HG03469 (cell line): ENCODE measurements around the gene HSDL2.
"Not testable (repeated sequence)": the region's sequence is repeated elsewhere in the genome, so short reads cannot be mapped to it uniquely, and the experiment has no call there.

Experiments
- ATAC-seq: cut with Tn5 transposase; IDR thresholded peaks from one replicate; pipeline ENCODE4 v1.9.1; 2021; ENCODE audit warnings: mild to moderate bottlenecking, moderate library complexity, moderate number of reproducible peaks; ENCODE audit not compliant: unreplicated experiment

HSDL2 gene

DNA sequence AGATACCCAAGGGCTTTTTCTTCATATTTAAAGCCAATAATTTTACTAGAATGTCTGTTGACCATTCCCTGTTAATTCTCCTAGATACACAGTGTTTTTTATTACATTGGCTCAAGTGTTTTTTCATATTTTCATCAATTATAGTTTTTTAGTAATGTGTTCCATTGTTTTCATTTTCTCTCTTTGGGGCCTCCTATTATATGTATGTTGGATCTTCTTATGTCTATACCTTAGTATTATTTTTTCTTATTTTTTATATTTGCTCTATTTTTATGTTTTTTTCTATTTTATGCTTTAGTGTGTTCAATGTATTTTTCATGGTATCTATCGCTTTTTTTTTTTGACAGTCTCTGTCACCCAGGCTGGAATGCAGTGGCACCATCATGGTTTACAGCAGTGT is 114.2 kb downstream of the HSDL2 start:
- no peak for ATAC-seq

DNA sequence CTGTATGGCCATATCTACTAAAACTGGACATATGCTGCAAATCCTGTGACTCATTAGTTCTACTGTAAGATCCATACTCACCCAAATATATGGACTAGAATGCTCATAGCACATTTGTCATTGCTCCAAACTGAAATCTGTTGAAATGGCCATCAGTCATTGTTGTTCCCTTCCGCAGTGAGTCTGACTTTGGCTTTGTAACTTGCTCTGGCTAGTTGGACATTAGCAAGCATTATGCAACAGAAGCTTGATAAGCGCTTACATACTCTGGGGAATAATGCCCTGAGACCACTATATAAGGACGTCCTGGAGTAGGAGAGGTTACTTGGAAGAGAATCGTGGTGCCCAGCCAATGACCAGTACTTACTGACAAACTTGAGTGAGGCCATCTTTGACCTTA is 115.7 kb downstream of the HSDL2 start:
- no peak for ATAC-seq

DNA sequence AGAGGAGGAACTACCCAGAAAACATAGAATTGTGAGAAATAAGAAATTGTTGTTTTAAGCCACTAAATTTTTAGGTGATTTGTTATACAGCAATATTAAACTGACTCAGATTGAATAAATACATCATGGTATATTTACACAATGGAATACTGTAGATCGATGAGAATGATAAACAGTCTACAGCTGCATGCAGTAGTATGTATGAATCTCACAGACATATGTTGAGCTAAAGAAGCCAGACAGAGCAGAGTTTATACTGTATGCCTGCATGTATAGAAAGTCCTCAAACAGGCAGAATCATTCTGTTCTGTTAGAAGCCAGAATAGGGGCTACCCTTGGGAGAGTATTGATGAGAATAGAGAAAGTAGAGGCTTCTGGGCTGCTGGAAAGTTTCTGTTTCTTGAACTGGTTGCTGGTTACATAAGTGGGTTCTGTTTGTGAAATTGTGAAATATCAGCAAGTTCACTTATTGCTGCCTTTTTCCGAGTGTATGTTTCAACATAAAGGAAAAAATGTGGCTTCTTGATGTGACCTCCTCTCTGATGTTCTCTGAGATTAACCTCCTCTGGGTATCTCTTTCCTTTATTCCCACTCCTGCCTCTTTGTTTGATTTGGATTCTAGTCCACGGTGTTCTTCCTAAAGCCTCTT is 116.3 kb downstream of the HSDL2 start:
- ATAC-seq, result no peak

DNA sequence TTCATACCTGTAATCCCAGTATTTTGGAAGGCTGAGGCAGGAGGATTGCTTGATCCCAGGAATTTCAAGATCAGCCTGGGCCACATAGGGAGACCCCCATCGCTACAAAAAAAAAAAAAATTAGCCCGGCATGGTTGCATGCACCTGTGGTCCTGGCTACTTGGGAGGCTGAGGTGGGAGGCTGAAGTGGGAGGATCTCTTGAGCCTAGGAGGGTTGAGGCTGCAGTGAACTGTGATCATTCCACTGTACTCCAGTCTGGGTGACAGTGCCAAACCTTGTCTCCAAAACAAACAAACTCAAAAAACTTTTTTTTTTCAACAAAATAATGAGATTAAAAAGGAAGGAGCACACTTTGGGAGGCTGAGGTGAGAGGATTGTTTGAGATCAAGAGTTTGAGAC is 120.9 kb downstream of the HSDL2 start:
- ATAC-seq, result no peak

DNA sequence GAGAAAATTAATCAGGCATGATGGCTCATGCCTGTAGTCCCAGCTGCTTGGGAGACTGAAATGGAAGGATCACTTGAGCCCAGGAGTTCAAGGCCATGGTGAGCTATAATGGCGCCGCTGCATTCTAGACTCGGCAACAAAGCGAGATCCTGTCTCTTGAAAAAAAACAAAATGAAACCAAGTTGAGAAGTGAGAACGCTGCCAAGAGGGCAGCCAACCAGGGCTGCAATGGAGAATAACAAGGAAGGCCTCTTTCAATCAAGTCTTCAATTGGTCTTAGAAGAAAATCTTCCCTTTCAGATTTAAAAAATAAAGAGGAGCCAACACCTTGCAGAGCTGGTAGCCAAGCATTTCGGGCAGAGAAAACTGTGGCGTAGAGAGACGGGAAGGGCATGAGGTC is 121.4 kb downstream of the HSDL2 start:
- no peak for ATAC-seq

DNA sequence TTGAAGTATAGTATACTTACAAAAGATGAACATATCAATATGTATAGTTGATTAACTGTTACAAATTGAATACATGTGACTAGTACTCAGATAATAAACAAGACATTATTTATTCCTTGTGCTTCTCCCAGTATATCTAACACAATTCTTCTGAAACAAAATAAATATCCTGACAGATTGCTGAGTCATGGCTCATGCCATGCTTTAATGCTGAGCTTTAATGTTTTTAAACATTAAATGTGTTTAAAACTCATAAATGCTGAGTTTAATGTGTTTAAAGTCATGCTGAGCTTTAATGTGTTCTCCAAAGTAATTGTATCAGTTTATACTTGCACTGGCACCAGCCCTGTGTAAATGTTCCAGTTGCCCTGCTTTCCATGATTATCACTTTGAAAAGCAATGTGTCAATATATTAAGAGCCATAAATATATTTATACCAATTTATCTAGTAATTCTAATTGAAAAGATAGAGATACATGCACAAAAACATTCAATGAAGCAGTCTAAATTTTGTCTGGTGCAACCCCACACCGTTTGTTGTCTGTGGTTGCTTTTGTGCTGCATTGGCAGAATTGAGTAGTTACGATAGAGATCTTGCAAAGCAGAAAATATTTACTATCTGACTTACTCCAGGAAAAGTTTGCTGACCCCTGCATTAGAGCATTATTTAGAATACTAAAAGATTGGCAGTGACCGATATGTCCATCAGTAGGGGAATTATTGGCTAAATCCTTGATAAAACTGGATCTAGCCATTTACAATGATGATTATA is 122.5 kb downstream of the HSDL2 start:
- no peak for ATAC-seq

DNA sequence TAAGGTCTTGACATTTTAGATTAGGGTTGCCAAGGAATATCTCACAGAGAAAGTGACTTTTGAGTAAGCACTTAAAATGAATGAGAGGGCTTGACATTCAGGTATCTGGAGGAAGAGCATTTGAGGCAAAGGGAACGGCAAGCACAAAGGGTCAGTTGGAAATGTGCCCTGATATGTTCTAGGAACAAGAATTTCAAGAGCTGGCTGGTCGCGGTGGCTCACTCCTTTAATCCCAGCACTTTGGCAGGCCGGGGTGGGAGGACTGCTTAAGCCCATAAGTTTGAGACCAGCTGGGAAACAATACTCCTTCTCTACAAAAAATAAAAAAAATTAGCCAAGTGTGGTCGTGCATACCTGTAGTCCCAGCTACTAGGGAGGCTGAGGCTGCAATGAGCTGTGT is 123.3 kb downstream of the HSDL2 start:
- ATAC-seq, result no peak

DNA sequence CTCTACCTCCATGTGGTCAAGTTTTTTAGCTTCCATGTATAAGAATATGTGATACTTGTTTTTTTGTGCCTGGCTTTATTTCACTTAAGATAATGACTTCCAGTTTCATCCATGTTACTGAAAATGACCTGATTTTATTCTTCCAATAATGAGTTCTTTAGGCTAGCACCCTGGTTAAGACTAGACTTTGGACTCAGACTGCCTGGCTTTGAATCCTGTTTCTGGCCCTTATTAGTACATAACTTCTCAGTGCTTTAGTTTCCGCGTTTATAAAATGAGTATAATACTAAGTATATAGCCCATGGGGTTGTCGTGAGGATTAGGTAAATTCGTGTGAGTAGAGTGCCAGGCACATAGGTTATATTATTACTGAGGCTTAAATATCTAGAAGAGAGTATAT is 125.2 kb downstream of the HSDL2 start:
- ATAC-seq, result no peak

DNA sequence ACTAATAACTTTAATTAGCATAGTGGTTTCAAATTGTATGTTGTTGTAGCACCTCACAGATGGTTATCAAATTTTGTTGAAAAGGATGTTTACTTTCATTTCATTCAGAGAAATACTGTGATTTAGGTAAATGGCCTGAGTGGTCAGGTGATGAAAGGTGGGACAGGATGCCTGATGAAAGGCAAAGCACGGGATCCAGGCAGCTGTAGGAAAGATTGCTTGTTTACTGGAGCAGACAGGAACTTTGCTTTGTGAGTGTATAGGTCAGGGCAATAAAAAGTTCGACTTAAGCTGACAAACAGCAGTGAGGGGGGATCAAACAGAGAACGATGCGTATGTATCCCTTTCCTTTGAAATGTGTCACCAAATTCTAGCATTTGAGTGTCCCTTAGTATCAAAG is 125.7 kb downstream of the HSDL2 start:
- no peak for ATAC-seq

DNA sequence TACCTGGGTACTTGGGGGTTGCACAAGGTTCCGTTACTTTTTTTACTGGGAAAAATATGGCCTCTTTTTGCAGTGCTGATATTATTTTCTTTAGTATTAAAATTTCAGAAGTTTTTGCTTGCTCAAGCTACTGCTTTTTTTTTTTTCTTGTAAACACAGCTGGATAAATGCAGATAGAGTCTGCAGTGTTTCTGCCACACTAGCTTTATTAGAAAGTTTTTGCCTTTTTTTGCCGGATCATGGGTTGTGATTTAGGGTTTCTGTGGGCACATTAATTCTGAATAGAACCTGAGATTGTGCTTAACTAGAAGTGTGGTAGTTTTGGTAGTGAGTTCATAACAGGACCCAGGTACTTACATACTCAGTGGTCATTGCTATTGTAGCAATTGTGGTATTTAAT is 126.7 kb downstream of the HSDL2 start:
- no peak for ATAC-seq

DNA sequence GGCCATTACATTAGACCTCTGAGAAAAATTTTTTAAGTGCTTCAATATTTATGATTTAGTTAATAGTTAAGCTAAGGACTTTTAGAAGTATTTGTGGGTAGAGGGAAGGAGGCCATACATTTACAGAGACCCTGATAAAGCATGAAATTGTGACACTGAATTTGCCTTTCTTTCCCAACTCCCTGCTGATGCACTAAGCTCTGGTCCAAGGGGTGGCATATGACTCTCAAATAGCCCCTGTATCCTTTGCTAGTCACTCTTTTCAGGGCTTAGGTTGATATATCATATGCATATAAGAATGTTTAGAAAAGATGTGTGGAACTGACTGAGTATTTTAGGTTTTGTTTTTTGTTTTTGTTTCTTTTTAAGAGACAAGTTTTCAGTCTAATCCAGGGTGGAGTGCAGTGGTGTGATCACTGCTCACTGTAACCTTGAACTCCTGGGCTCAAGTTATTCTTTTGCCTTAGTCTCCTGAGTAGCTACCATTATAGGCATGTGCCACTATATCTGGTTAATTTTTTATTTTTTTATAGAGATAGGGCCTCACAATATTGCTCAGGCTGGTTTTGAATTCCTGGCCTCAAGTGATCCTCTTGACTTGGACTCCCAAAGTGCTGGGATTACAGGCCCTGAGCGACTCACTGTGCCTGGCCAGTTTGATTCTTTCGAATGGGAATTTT is 127.2 kb downstream of the HSDL2 start:
- ATAC-seq, result no peak

DNA sequence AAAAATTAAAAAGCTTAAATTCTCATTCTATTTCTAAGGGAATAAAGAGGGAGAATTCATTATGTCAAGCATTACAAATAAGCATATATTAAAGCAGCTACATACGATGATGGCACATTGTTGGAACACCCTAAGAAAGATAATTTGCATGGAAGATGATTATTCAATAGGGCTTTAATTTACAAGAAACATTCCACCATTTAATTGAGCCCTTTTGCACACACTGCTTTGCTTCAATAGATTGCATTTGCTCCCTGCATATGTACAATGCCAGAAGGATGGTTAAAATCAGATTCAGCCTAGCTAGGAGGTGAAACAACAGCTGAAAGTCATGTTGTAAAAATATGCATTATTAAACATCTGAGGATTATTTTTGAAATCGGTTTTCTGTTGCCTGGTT is 128.5 kb downstream of the HSDL2 start:
- no peak for ATAC-seq

DNA sequence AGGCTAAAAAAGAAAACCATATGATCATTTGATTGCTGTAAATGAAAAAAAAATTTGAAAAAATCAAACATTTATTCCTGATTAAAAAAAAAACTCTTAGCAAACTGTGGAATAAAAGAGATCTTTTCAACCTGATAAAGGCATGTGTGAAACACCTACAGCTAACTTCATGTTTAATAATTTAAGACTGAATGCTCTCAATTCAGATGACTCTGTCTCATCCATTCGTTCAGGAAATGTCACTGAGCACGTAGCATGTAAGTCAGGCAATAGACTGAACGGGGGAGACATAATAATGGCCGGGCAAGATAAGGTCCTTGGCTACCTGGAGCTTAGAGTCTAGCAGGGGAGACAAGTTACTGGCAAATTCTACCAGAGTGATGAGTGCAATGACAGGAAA is 132.5 kb downstream of the HSDL2 start:
- ATAC-seq, result not testable (repeated sequence)

DNA sequence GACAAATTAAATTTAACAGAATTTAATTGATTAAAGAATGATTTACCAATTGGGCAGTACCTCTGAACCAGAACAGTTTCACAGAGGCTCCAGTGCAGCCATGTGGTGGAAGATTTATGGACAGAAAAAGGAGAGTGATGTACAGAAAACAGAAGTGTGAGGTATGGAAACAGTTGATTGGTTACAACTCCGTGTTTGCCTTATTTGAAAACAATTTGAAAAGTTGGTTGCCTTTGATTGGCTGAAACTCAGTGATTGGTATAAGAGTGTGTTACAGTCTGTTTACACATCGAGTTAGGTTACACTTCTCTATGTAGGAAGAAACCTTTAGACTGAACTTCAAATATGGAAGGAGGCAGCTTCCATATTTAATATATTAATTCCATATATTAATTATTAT is 136.9 kb downstream of the HSDL2 start:
- ATAC-seq, result no peak

DNA sequence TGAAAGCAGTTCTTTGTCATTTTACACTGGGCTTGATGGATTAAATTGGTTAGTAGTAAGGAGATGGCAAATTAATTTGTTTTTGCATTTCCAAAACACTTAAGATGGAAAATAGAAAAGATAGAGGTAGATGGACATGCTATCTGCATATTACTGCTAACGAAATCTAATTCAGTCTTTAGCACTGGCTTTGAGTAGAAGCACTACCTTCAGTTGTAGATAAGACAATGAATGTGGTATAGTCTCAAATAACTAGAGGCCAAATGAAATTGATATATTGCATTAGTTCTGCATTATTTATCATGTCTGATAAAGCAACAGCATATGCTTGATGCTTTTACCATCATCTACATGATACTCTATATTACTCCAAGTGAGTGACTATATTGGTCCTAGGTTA is 140.2 kb downstream of the HSDL2 start:
- no peak for ATAC-seq

DNA sequence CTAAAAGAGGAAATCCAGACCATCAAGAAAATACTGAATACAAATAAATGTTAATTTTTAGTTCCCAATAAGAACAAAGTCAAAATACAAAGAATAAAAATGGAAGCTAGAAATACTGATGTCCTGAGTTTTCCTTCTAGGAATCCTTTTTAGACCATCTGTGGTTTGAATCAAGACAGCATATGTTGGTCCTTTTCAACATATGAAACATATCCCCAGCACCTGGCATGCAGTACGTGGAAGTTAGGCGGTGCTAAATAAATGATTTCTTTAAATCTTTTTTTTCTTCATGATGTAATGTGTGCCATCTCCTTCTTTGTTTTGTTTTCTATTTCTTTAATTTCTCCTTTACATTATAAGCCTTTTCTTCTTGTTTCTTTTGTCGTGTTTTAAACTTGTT is 140.7 kb downstream of the HSDL2 start:
- ATAC-seq, result no peak
